Activated CD4-positive, alpha-beta memory T cell treated with anti-CD3 and anti-CD28 coated beads, Interleukin-2, amount 10 ng/mL, durations not matched to agents 7 days and 5 days (primary cell): ENCODE measurements around the gene ATP13A2. TPM values are rescaled to one million over a fixed set of nuclear protein-coding genes. Genes with fewer than 3 reads are reported as not detected.

Experiments used
- CTCF ChIA-PET: fragments of 350-600 bp; sonication (Branson Sonifier 250); formaldehyde crosslinking; loops from one replicate; lab custom pipeline; 2021; ENCODE audit warnings: antibody characterized with exemption, inconsistent platforms; lab: Charles Lee
- POLR2A ChIA-PET: fragments of 350-600 bp; sonication (Branson Sonifier 250); formaldehyde crosslinking; loops from one replicate; lab custom pipeline; 2021; ENCODE audit warnings: antibody characterized with exemption; lab: Charles Lee
- DNase-seq: peaks from one replicate; pipeline ENCODE4 v3.0.0-alpha.2; 2020
- H3K27ac Mint-ChIP-seq: one replicate; pipeline ENCODE4 v1.8.0; 2021; ENCODE audit warnings: mild to moderate bottlenecking, mixed read lengths
- H3K27me3 Mint-ChIP-seq: one replicate; pipeline ENCODE4 v1.8.0; 2021; ENCODE audit warnings: mixed read lengths
- H3K36me3 Mint-ChIP-seq: one replicate; pipeline ENCODE4 v1.8.0; 2021; ENCODE audit warnings: low read depth, mixed read lengths
- H3K4me1 Mint-ChIP-seq: one replicate; pipeline ENCODE4 v1.8.0; 2021; ENCODE audit warnings: mixed read lengths
- H3K4me3 Mint-ChIP-seq: one replicate; pipeline ENCODE4 v1.8.0; 2021; ENCODE audit warnings: mild to moderate bottlenecking, mixed read lengths
- H3K9me3 Mint-ChIP-seq: one replicate; pipeline ENCODE4 v1.8.0; 2021; ENCODE audit warnings: mixed read lengths
- total RNA-seq, 2 experiments: library from RNA; stranded (reverse); gene quantifications; one replicate each; pipeline ENCODE4 v1.2.3, GENCODE V29; 2021

ATP13A2 gene
- total RNA-seq, 2 experiments from 2014 or later: 65.4 to 72.8 TPM

DNA sequence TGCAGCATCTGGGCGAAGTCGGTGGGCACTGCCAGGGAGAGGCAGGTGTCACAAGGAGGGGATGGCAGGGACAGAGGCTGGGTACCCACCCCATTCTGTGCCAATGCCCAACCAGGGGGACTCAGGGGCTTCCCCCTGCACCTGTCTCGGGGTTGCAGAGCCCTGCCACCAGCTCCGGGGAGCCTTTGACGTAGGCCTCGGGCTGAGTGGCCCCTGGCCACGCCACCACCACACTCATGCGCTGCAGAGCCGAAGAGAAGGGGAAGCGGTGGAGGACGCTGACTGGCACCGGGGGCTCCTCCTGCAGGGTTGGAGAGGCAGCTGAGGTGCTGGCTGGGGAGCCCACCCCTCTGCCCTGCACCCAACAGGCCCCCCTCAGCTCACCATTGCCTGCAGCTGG, 19.6 kb downstream of the ATP13A2 start:
- Mint-ChIP-seq H3K36me3 (peaks cover 13% of the 10 kb centered on the region), H3K4me1 (no peaks in the 10 kb centered on the region), H3K4me3 (no peak overlapping the region), H3K27ac (no peak overlapping the region), H3K9me3 (no peaks in the 10 kb centered on the region), H3K27me3 (no peaks in the 10 kb centered on the region)
- CTCF ChIA-PET: no interaction called here
- POLR2A ChIA-PET: no interaction called here
- DNase-seq: no peak

DNA sequence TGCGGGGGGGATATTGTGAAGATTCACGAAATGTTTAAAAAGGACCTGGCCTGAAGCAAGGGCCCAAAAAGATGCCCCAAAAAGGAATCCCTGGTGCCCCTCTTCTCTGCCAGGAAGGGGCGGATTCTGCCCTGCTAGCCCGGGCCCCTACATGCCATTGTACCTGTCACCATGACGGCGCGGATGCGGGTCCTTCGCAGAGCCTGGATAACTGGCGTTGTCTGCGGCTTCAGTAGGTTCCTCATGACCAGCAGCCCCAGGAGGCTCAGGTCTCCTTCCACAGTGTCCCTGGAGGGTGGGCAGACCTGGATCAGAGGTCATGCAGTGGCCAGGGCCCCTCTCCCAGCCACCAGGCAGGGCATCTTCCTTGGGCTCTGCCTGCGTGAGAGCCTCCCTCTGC, 20.2 kb downstream of the ATP13A2 start:
- Mint-ChIP-seq H3K27ac (no peak overlapping the region), H3K9me3 (no peaks in the 10 kb centered on the region), H3K27me3 (no peaks in the 10 kb centered on the region), H3K36me3 (peaks cover 13% of the 10 kb centered on the region), H3K4me3 (no peak overlapping the region), H3K4me1 (no peaks in the 10 kb centered on the region)
- POLR2A ChIA-PET: no interaction called here
- no peak for DNase-seq
- CTCF ChIA-PET: no interaction called here

DNA sequence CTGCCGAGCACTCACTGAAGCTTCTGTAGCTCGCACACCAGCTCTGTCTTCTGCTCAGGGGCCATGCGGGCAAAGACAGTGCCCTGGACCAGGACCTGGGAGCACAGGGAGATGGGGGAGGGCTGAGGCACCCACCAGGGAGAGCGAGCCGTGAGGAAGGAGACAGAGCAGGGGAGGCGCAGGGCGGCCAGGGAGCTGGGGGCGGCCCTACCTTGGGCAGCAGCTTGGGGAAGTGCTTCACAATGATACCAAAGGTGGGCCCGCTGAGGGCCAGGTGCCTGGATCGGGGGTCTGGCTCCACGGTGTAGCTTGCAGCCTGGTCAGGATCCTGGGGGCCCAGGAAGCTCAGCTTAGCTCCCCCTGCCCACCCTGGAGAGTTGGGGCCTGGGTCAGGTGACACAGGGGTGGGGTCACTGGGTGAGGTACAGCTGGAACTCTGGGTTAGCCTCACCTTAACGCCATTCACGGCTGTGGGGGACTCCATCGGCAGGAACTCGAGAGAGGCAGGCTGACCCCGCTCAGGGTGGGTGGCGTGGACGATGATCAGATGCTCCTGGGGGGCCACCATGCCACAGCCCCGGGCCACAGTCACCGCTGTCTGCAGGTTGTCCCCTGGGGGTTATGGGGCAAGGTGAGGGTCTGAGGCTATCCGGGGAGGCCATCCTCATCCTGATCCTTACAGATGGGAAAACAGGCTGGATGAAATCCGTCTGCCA, 21.9 kb downstream of the ATP13A2 start:
- H3K27me3 Mint-ChIP-seq: no peaks in the 10 kb centered on the region
- H3K4me1 Mint-ChIP-seq: no peaks in the 10 kb centered on the region
- DNase-seq: no peak
- H3K36me3 Mint-ChIP-seq: peaks cover 15% of the 10 kb centered on the region
- ChIA-PET CTCF (interaction anchor here (0.5 kb wide), 1 partner anchor 487 kb away, joined by 5 read pairs; no protein-coding TSS in a partner anchor), POLR2A (interaction anchor here (2.2 kb wide), 1 partner anchor 10 kb away, joined by 6 read pairs; the partner anchor contains the start of gene MFAP2)
- no peak overlapping the region for H3K27ac Mint-ChIP-seq
- no peaks in the 10 kb centered on the region for H3K9me3 Mint-ChIP-seq
- no peak overlapping the region for H3K4me3 Mint-ChIP-seq

DNA sequence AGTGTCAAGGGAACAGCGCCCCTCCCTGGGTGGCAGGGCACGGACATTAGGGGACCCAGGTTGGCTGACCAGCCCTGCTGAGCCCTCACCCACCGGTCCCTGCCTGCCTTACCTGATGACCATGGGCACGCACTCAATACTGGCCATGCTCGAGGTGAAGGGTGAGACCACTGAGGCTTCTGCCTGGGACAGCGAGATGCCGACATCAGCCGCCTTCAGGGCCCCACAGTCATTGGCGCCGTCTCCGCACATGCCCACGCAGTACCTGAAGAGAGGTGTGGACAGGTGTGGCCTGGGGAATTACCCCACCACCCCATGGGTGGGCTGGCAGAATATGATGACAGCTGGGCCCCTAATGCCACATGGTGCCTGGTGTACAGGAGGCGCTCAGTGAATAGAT, 23.5 kb downstream of the ATP13A2 start:
- Mint-ChIP-seq H3K27me3 (peaks cover 3% of the 10 kb centered on the region), H3K27ac (no peak overlapping the region), H3K4me3 (no peak overlapping the region), H3K9me3 (no peaks in the 10 kb centered on the region), H3K4me1 (no peaks in the 10 kb centered on the region), H3K36me3 (peaks cover 14% of the 10 kb centered on the region)
- CTCF ChIA-PET: no interaction called here
- no peak for DNase-seq
- POLR2A ChIA-PET: interaction anchor here (0.8 to 1.8 kb wide), 2 partner anchors 12 to 22 kb away, joined by 3 to 7 read pairs; no protein-coding TSS in a partner anchor

DNA sequence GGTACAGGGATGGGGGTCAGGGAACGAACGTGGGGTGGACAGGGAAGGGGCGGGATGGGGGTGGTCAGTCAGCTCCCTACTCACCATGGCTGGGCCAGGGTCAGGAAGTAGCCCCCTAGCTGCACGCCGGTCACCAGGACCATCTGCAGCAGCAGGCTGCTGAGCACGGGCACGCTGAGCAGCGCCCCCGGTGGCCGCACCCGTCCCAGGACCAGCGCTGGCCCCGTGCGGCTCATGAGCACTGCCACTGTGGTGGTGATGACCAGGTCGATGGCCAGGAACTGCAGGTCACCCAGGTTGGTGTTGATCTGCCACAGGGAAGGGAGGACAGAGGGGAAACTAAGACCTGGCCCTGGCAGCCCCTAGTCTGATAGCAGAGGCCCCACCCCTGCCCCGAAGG, 24.8 kb downstream of the ATP13A2 start:
- no peak overlapping the region for H3K27ac Mint-ChIP-seq
- no peaks in the 10 kb centered on the region for H3K4me1 Mint-ChIP-seq
- DNase-seq: no peak
- CTCF ChIA-PET: interaction anchor here (1.0 to 1.1 kb wide), 2 partner anchors 26 to 35 kb away, joined by 3 read pairs; no protein-coding TSS in a partner anchor
- peaks cover 11% of the 10 kb centered on the region for H3K27me3 Mint-ChIP-seq
- H3K36me3 Mint-ChIP-seq: peaks cover 14% of the 10 kb centered on the region
- H3K9me3 Mint-ChIP-seq: no peaks in the 10 kb centered on the region
- H3K4me3 Mint-ChIP-seq: no peak overlapping the region
- POLR2A ChIA-PET: interaction anchor here (1.8 kb wide), 1 partner anchor 23 kb away, joined by 7 read pairs; no protein-coding TSS in a partner anchor

DNA sequence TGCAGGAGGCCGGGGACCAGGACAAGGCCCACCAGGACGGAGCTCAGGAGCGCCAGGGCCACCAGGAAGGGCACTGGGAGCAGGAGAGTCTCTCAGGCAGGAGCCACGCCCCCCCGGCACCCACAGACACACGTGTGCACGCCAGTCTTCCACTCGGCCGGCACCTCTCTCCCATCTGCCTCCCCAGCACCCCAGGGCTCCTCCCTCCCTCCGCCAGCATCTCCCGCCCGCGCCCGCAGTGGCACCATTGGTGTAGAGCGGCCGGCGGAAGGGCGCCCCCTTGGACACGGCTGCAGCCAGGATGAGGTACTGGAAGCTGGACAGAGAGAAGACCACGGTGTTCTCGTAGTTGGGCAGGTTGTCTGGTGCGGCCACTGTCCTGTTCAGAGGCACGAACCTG, 25.2 kb downstream of the ATP13A2 start:
- Mint-ChIP-seq H3K9me3 (no peaks in the 10 kb centered on the region), H3K27ac (no peak overlapping the region), H3K4me3 (no peak overlapping the region), H3K36me3 (peaks cover 14% of the 10 kb centered on the region), H3K27me3 (peaks cover 14% of the 10 kb centered on the region), H3K4me1 (no peaks in the 10 kb centered on the region)
- POLR2A ChIA-PET: no interaction called here
- DNase-seq: no peak
- CTCF ChIA-PET: interaction anchor here (1.1 kb wide), 1 partner anchor 26 kb away, joined by 3 read pairs; no protein-coding TSS in a partner anchor

DNA sequence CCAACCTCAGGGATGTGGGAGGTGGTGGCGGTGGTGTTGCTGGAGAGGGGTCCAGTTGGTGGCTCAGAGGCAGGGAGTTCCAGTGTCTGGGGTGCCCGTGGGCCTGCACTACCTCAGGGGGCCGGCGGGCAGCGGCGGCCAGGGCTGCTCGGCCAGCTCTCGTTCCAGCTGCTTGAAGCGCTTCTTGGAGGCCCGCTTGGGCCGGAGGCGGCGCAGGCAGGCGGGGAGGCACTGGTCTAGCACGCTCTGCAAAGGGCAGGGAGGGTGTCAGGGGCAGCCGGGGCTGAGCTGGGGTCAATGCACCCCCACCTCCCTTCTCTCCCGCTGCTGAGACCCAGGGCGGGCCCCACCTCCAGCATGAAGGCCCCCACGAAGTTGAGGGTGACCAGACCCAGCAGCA, 25.6 kb downstream of the ATP13A2 start:
- CTCF ChIA-PET: interaction anchor here (0.6 to 1.1 kb wide), 2 partner anchors 25 to 58 kb away, joined by 3 to 7 read pairs; no protein-coding TSS in a partner anchor

DNA sequence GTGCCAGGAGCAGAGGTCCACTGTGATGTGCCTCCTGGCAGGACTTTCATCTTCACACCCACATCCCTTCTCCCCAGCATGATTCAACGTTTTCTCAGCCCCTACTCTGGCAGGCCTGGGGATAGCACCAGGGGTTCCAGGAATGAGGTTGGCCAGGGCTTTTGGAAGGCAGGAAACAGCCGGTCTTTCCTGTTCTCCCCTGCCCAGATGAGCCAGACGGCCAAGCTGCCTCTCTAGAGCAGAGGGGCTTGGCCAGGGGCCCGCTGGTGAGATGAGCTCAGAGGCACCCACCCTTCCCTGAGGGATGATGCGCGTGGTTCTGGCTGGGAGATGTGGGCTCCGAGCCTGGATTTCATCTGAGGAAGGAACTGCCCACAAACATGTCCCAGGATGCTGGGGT, 27.0 kb downstream of the ATP13A2 start:
- Mint-ChIP-seq H3K27me3 (peaks cover 25% of the 10 kb centered on the region), H3K36me3 (peaks cover 11% of the 10 kb centered on the region), H3K4me3 (no peak overlapping the region), H3K4me1 (peaks cover 6% of the 10 kb centered on the region), H3K9me3 (no peaks in the 10 kb centered on the region), H3K27ac (no peak overlapping the region)
- DNase-seq: no peak
- POLR2A ChIA-PET: no interaction called here
- CTCF ChIA-PET: interaction anchor here (0.7 kb wide), 2 partner anchors 37 to 798 kb away, joined by 3 to 5 read pairs; no protein-coding TSS in a partner anchor

More for the DNA sequence above, 25.6 kb downstream of the ATP13A2 start:
- no peak overlapping the region for H3K27ac Mint-ChIP-seq
- H3K27me3 Mint-ChIP-seq: peaks cover 18% of the 10 kb centered on the region
- H3K4me1 Mint-ChIP-seq: peaks cover under 1% of the 10 kb centered on the region
- H3K9me3 Mint-ChIP-seq: no peaks in the 10 kb centered on the region
- POLR2A ChIA-PET: interaction anchor here (1.2 kb wide), 1 partner anchor 24 kb away, joined by 3 read pairs; no protein-coding TSS in a partner anchor
- DNase-seq: no peak
- peaks cover 11% of the 10 kb centered on the region for H3K36me3 Mint-ChIP-seq
- no peak overlapping the region for H3K4me3 Mint-ChIP-seq

DNA sequence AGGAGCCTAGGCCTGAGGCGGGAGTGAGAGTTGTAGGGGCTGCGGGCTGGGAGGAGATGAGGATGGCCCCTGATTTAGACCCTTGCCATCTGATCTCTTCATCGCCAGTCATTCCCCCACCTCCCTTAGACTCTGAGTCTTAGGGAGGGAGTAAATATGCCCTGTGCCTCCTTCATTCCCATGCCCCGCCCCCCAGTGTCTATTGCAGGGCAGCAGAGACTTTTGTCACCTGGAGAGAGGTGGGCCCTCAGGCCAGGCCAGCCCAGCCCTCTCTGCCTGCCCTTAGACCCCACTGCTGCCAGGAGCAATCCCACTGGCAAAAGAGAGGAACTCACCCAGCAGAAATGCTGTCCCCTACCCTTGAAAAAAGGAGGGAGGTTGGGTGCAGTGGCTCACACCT, 28.1 kb downstream of the ATP13A2 start:
- H3K4me1 Mint-ChIP-seq: peaks cover 6% of the 10 kb centered on the region
- H3K36me3 Mint-ChIP-seq: peaks cover 7% of the 10 kb centered on the region
- no peak overlapping the region for H3K27ac Mint-ChIP-seq
- CTCF ChIA-PET: no interaction called here
- POLR2A ChIA-PET: no interaction called here
- no peak for DNase-seq
- H3K27me3 Mint-ChIP-seq: peaks cover 31% of the 10 kb centered on the region
- no peak overlapping the region for H3K4me3 Mint-ChIP-seq
- H3K9me3 Mint-ChIP-seq: no peaks in the 10 kb centered on the region

DNA sequence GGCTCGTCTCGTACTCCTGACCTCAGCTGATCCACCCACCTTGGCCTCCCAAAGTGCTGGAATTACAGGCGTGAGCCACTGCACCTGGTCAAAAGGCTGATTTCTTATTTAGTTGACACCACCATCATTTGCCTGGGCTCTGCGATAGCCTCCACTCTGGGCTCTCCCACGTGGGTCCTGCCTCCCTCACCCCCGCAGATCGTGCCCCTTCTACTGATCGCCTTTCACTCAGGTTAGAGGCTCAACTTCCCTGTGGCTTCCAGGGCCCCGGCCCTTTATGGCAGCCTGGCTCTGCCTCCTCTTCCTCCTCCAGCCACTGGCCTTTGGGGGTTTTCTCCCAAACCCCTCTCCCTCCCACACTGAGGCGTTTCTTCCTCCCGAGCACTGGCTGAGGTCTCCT, 28.8 kb downstream of the ATP13A2 start:
- Mint-ChIP-seq H3K4me3 (no peak overlapping the region), H3K27ac (no peak overlapping the region), H3K9me3 (no peaks in the 10 kb centered on the region), H3K27me3 (peaks cover 31% of the 10 kb centered on the region), H3K36me3 (peaks cover 7% of the 10 kb centered on the region), H3K4me1 (peaks cover 6% of the 10 kb centered on the region)
- DNase-seq: no peak
- POLR2A ChIA-PET: no interaction called here
- CTCF ChIA-PET: no interaction called here

DNA sequence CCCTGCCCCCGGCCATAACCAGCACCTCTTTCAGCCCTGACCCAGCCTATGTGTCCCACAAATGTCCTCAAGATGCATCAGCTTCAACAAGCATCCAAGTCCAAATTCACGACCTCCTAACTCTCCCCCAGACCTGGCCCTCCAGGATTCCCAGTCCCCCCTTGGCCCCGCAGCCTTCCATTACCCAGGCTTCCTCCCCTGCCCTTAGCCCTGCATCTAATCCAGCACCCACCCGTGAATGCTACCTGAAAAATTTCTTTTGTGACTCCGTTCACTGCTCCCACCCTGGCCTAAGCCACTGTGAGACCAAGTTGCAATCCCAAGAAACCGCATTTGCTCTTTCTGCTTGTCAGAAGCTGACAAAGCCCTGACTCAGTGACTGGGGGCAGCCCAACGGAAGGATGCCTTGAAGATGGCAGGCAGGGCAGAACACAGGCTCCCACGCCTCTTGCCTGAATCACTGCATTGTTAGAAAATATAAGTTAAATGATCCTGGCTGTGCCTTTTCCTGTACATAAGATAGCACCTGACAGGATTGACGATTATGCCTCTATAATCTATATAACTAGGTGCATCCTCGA, 30.4 kb downstream of the ATP13A2 start:
- Mint-ChIP-seq H3K4me1 (peaks cover 6% of the 10 kb centered on the region), H3K4me3 (no peak overlapping the region), H3K36me3 (peaks cover 7% of the 10 kb centered on the region), H3K9me3 (no peaks in the 10 kb centered on the region), H3K27me3 (peaks cover 31% of the 10 kb centered on the region), H3K27ac (no peak overlapping the region)
- CTCF ChIA-PET: no interaction called here
- POLR2A ChIA-PET: no interaction called here
- DNase-seq: no peak

DNA sequence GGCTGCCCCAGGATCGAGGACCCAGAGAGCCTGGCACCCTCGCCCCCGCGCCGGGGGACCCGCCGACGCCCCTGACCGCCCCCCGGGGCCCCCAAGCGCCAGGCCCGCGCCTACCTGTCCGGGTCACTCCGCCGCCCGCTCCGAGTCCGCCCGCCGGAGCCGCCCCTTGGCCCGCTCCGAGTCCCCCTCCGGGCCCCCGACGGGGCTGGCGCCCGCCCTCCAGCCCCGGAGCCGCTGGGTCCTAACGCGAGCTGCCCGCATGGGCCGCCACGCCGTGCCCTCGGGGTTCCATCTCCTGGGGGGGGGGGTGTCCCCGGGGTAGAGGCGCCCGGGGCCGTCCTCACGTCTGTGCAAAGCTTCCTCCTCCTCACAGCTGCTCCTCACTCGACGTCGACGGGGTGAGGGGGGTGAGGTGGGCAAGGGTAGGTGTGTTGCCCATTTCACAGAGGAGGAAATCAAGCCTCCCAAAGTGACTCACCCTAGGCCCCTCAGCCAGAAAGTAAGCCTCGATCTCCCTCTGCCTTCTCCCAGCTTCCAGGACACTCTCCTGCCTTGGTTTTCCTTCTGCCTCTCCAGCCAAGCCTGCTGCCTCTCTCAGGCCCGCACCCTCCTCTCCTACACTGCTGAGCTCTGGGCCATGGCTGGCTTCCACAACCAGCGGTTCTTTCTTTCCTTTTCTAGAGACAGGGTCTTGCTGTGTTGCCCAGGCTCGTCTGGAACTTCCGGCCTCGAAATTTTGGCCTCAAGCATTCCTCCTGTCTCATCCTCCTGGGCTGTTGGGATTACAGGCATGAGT, 31.1 kb downstream of the ATP13A2 start, which contains the start of gene MFAP2:
Gene MFAP2, minus strand, starts transcription at position 148 of the 796 bp plus-strand sequence. CDS start 2,347 bp downstream, outside the sequence.
- DNase-seq: no peak
- Mint-ChIP-seq H3K4me3 (no peak within 1 kb of the TSS), H3K9me3 (no peaks in the 10 kb centered on the region), H3K27ac (no peak within 1 kb of the TSS), H3K4me1 (peaks cover 6% of the 10 kb centered on the region), H3K36me3 (peaks cover 3% of the 10 kb centered on the region), H3K27me3 (peaks cover 31% of the 10 kb centered on the region)
- CTCF ChIA-PET: no interaction called here
- POLR2A ChIA-PET: interaction anchor here (2.2 kb wide), 1 partner anchor 9 kb away, joined by 6 read pairs; no protein-coding TSS in a partner anchor
